Loucy (cell line): ENCODE measurements around the gene ZCWPW1.

ENCODE experiments used
- CTCF ChIP-seq: fragments of 200-600 bp; sonication (generic); conservative IDR thresholded peaks from 2 replicates; pipeline ENCODE4 v1.5.1; 2014; ENCODE audit warnings: mild to moderate bottlenecking, antibody characterized with exemption, low read length
- EZH2phosphoT487 ChIP-seq: fragments of 200-600 bp; IDR thresholded peaks from 2 replicates; pipeline ENCODE4 v1.6.1; 2018; ENCODE audit warnings: antibody characterized with exemption, mild to moderate bottlenecking, moderate library complexity, borderline replicate concordance

DNA sequence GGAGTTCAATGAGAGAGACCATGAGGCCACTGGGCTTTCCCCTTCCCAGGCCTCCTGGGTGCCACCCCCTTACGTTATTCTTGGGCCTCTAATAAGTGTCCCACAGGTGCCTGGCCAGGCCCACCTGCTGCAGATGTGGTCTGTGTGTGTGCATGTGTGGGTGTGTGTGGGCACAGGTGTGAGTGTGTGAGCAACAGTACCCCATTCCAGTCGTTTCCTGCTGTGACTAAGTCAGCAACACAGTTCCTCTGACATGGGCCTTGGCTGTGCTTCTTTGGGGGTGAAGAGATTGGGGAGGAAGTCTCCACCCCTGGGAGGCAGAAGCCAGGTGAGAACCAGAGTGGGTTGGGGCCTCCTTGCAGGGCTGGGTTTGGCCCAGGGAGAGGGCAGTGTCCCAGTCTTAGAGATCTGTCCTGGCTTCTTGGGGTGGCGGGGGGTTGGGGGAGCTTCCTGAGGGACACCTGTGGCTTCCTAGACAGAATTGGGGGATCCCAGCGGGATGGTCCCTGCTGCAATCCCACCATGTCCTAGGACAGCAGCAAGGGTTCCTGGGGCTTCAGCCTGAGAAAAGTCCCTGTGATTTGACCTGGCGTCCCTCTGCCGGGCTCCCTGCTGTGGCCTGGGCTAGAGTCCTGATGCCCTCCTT, 74.7 kb downstream of the ZCWPW1 start:
- no peak for TF ChIP-seq CTCF
- no peak for TF ChIP-seq EZH2phosphoT487
